GM21526 (cell line): Measurements from ENCODE around the gene FILIP1.

Source experiments
- ATAC-seq: cut with Tn5 transposase; IDR thresholded peaks from one replicate; pipeline ENCODE4 v1.9.1; 2021; ENCODE audit warnings: moderate library complexity; ENCODE audit not compliant: unreplicated experiment, low FRiP score

FILIP1 gene

GRCh38 chr6:75278474-75279077, 215.0 kb downstream of the FILIP1 start:
- ATAC-seq, result no peak

- no peak for ATAC-seq
Measured at GRCh38 chr6:75275067-75275466, 218.5 kb downstream of the FILIP1 start.

GRCh38 chr6:75273009-75273408, 220.6 kb downstream of the FILIP1 start:
- ATAC-seq, result no peak

GRCh38 chr6:75272145-75272840, 221.3 kb downstream of the FILIP1 start:
- no peak for ATAC-seq

- no peak for ATAC-seq
Measured at GRCh38 chr6:75268988-75269354, 224.6 kb downstream of the FILIP1 start.

- no peak for ATAC-seq
Measured at GRCh38 chr6:75268121-75268987, 225.2 kb downstream of the FILIP1 start.

GRCh38 chr6:75267461-75267860, 226.1 kb downstream of the FILIP1 start:
- ATAC-seq, result no peak

GRCh38 chr6:75266716-75267291, 226.8 kb downstream of the FILIP1 start:
- peak; percentile 74 for ATAC-seq

GRCh38 chr6:75263401-75263750, 230.2 kb downstream of the FILIP1 start:
- ATAC-seq, result no peak

GRCh38 chr6:75262716-75263400, 230.7 kb downstream of the FILIP1 start:
- no peak for ATAC-seq

GRCh38 chr6:75261299-75261698, 232.3 kb downstream of the FILIP1 start:
- ATAC-seq, result no peak

- no peak for ATAC-seq
Measured at GRCh38 chr6:75257343-75258087, 236.1 kb downstream of the FILIP1 start.

- ATAC-seq, result no peak
Measured at GRCh38 chr6:75250552-75250951, 243.0 kb downstream of the FILIP1 start.

- no peak for ATAC-seq
Measured at GRCh38 chr6:75249837-75250236, 243.8 kb downstream of the FILIP1 start.

- no peak for ATAC-seq
Measured at GRCh38 chr6:75246386-75246785, 247.2 kb downstream of the FILIP1 start.

- peak; percentile 9 for ATAC-seq
Measured at GRCh38 chr6:75244063-75244584, 249.5 kb downstream of the FILIP1 start.

GRCh38 chr6:75243333-75244062, 250.1 kb downstream of the FILIP1 start, which contains the start of gene COX7A2:
Gene COX7A2 (minus strand): TSS chr6:75243801. CDS start chr6:75243734, 67 bp downstream.
- ATAC-seq, result peak; percentile 96
